ENCODE data around the gene ATP6V0E2. TPM values are rescaled to one million over a fixed set of nuclear protein-coding genes. Genes with fewer than 3 reads are reported as not detected.

The ATP6V0E2 gene
- total RNA-seq, 1 donor from 2014 or later: 16.0 TPM

DNA sequence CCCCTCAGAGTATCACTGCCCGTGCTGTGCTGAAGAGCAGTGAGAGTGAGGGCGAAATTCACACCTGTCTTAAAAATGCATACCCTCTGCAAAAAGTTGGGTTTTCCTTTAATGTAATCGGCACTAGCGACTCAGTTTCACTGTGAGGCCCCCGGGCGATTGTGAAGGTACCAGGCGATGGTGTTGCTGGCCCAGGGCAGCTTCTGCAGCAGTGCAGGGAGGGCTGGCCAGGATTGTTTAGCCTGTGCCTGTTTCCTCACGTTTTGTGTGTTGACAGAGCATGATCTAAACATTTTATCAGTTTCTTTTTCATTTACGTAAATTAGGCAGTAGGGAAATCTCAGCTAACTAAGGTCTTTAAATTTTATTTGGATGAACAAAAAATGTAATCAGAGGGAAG is 22.3 kb upstream of the ATP6V0E2 start:
- Histone ChIP-seq H3K4me2 (ENCODE audit: low read length) (no peak overlapping the region), H3K27ac (ENCODE audit: low read depth, low read length) (no peak overlapping the region), H4K20me1 (ENCODE audit: insufficient read depth, low read length) (no peaks in the 10 kb centered on the region), H3K36me3 (ENCODE audit: insufficient read depth, low read length) (no peaks in the 10 kb centered on the region), H3K79me2 (ENCODE audit: insufficient read depth, low read length) (no peaks in the 10 kb centered on the region), H3K9me3 (ENCODE audit: insufficient read depth, low read depth, low read length) (no peaks in the 10 kb centered on the region), H3K4me3 (ENCODE audit: insufficient read depth, low read depth, low read length) (no peak overlapping the region), H2AFZ (ENCODE audit: low read depth, low read length) (no peak overlapping the region), H3K4me1 (ENCODE audit: insufficient read depth, low read length) (peaks cover 26% of the 10 kb centered on the region), H3K27me3 (ENCODE audit: insufficient read depth, low read length) (no peaks in the 10 kb centered on the region), H3K9ac (ENCODE audit: low read length) (no peak overlapping the region)
- H3K27ac Mint-ChIP-seq (ENCODE audit: unreplicated experiment): no peak overlapping the region
- no peak for TF ChIP-seq EZH2 (IDR thresholded peaks at IDR 0.05; ENCODE audit: insufficient read depth, low read length)
- TF ChIP-seq, protein P1, sequence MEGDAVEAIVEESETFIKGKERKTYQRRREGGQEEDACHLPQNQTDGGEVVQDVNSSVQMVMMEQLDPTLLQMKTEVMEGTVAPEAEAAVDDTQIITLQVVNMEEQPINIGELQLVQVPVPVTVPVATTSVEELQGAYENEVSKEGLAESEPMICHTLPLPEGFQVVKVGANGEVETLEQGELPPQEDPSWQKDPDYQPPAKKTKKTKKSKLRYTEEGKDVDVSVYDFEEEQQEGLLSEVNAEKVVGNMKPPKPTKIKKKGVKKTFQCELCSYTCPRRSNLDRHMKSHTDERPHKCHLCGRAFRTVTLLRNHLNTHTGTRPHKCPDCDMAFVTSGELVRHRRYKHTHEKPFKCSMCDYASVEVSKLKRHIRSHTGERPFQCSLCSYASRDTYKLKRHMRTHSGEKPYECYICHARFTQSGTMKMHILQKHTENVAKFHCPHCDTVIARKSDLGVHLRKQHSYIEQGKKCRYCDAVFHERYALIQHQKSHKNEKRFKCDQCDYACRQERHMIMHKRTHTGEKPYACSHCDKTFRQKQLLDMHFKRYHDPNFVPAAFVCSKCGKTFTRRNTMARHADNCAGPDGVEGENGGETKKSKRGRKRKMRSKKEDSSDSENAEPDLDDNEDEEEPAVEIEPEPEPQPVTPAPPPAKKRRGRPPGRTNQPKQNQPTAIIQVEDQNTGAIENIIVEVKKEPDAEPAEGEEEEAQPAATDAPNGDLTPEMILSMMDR (IDR thresholded peaks at IDR 0.05; ENCODE audit: insufficient read depth, low read depth, low read length): no peak
- no peak overlapping the region for H3K4me3 Mint-ChIP-seq (ENCODE audit: unreplicated experiment)
- FAIRE-seq (no peak), DNase-seq (ENCODE audit: low read depth) (no peak)
- peaks cover 9% of the 10 kb centered on the region for H3K36me3 Mint-ChIP-seq (ENCODE audit: low read depth, unreplicated experiment)
- peaks cover 8% of the 10 kb centered on the region for H3K27me3 Mint-ChIP-seq (ENCODE audit: low read depth, unreplicated experiment)
- H3K4me1 Mint-ChIP-seq (ENCODE audit: low read depth, unreplicated experiment): peaks cover 31% of the 10 kb centered on the region
- H3K9me3 Mint-ChIP-seq (ENCODE audit: unreplicated experiment): no peaks in the 10 kb centered on the region

DNA sequence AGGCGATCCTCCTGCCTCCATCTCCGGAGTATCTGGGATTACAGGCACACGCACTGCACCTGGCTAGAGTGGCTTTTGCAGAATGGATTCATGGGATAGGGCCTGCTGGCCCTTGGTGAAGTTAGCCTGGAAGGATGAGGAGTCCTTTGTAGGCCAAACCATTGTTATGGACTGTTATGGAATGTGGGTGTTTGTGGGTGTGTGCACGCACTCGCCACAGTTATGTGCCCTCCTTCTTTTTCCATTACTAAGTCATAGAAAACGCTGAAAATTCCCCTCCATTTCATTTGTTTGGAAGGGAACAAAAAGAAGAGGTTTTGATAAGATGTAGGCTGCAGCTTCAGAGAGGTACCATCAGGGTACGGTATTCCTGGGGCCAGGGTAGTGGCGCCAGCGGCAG is 20.6 kb upstream of the ATP6V0E2 start:
- no peak overlapping the region for H3K9ac ChIP-seq (ENCODE audit: low read length)
- peak overlapping the region; percentile 18 for H3K4me2 ChIP-seq (ENCODE audit: low read length)
- H2AFZ ChIP-seq (ENCODE audit: low read depth, low read length): peak overlapping the region; percentile 16
- Mint-ChIP-seq H3K36me3 (ENCODE audit: low read depth, unreplicated experiment) (peaks cover 2% of the 10 kb centered on the region), H3K27me3 (ENCODE audit: low read depth, unreplicated experiment) (peaks cover 5% of the 10 kb centered on the region), H3K27ac (ENCODE audit: unreplicated experiment) (no peak overlapping the region), H3K4me1 (ENCODE audit: low read depth, unreplicated experiment) (peaks cover 35% of the 10 kb centered on the region), H3K4me3 (ENCODE audit: unreplicated experiment) (no peak overlapping the region), H3K9me3 (ENCODE audit: unreplicated experiment) (no peaks in the 10 kb centered on the region)
- DNase-seq (ENCODE audit: low read depth) (peak; percentile 82), FAIRE-seq (no peak)
- H3K27me3 ChIP-seq (ENCODE audit: insufficient read depth, low read length): no peaks in the 10 kb centered on the region
- peak overlapping the region; percentile 57 for H3K27ac ChIP-seq (ENCODE audit: low read depth, low read length)
- no peaks in the 10 kb centered on the region for H3K9me3 ChIP-seq (ENCODE audit: insufficient read depth, low read depth, low read length)
- no peaks in the 10 kb centered on the region for H3K36me3 ChIP-seq (ENCODE audit: insufficient read depth, low read length)
- peaks cover 26% of the 10 kb centered on the region for H3K4me1 ChIP-seq (ENCODE audit: insufficient read depth, low read length)
- H3K79me2 ChIP-seq (ENCODE audit: insufficient read depth, low read length): no peaks in the 10 kb centered on the region
- H3K4me3 ChIP-seq (ENCODE audit: insufficient read depth, low read depth, low read length): no peak overlapping the region
- H4K20me1 ChIP-seq (ENCODE audit: insufficient read depth, low read length): no peaks in the 10 kb centered on the region
- TF ChIP-seq EZH2 (IDR thresholded peaks at IDR 0.05; ENCODE audit: insufficient read depth, low read length): no peak
- TF ChIP-seq, protein P1 (IDR thresholded peaks at IDR 0.05; ENCODE audit: insufficient read depth, low read depth, low read length): no peak

DNA sequence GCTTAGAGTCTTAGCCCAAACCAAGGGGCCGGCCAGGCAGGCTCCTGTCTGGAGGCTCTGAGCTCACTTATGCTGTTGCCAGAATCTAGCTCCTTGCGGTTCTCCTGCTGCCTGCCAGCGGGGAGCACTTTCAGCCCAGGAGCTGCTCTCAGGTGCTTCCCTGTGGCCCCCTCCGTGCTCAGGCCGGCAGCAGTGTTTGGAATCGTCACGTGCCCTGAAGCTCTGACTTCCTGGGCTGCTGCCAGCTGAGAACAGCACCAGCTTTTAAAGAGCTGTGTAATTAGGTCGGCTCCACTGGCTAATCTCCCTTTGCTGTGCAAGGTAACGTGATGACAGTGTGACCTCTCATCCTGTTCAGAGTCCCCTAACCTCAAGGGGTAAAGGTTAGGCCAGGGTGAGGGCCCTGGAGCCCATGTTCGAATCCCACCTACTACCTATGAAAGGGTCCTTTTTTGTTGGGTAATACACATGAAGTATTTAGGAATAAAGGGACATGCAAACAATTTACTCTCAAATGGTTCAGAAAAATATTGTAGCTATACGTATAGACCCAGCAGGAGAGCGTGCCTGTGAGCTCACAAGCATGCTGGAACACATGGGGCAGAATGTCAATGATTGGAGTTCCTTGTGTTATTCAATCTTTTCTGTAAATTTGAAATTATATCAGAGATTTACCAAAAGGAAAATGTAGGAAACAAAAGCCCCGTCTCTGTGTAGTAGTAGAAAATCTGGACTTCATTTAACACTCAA is 19.0 kb upstream of the ATP6V0E2 start:
- no peaks in the 10 kb centered on the region for H4K20me1 ChIP-seq (ENCODE audit: insufficient read depth, low read length)
- peaks cover 4% of the 10 kb centered on the region for H3K27me3 Mint-ChIP-seq (ENCODE audit: low read depth, unreplicated experiment)
- TF ChIP-seq, protein P1 (IDR thresholded peaks at IDR 0.05; ENCODE audit: insufficient read depth, low read depth, low read length): no peak
- no peak for TF ChIP-seq EZH2 (IDR thresholded peaks at IDR 0.05; ENCODE audit: insufficient read depth, low read length)
- H3K27me3 ChIP-seq (ENCODE audit: insufficient read depth, low read length): no peaks in the 10 kb centered on the region
- H3K4me1 Mint-ChIP-seq (ENCODE audit: low read depth, unreplicated experiment): peaks cover 35% of the 10 kb centered on the region
- no peaks in the 10 kb centered on the region for H3K36me3 ChIP-seq (ENCODE audit: insufficient read depth, low read length)
- H3K27ac Mint-ChIP-seq (ENCODE audit: unreplicated experiment): peak overlapping the region; percentile 48
- H3K4me3 ChIP-seq (ENCODE audit: insufficient read depth, low read depth, low read length): no peak overlapping the region
- H3K9me3 ChIP-seq (ENCODE audit: insufficient read depth, low read depth, low read length): no peaks in the 10 kb centered on the region
- peak overlapping the region; percentile 20 for H3K9ac ChIP-seq (ENCODE audit: low read length)
- H3K4me3 Mint-ChIP-seq (ENCODE audit: unreplicated experiment): peak overlapping the region; percentile 64
- FAIRE-seq (no peak), DNase-seq (ENCODE audit: low read depth) (peak; percentile 48)
- peak overlapping the region; percentile 52 for H3K27ac ChIP-seq (ENCODE audit: low read depth, low read length)
- H3K4me2 ChIP-seq (ENCODE audit: low read length): peak overlapping the region; percentile 66
- H3K9me3 Mint-ChIP-seq (ENCODE audit: unreplicated experiment): no peaks in the 10 kb centered on the region
- H3K36me3 Mint-ChIP-seq (ENCODE audit: low read depth, unreplicated experiment): peaks cover 4% of the 10 kb centered on the region
- peaks cover 26% of the 10 kb centered on the region for H3K4me1 ChIP-seq (ENCODE audit: insufficient read depth, low read length)
- no peaks in the 10 kb centered on the region for H3K79me2 ChIP-seq (ENCODE audit: insufficient read depth, low read length)
- H2AFZ ChIP-seq (ENCODE audit: low read depth, low read length): peak overlapping the region; percentile 7

Measured in astrocyte (in vitro differentiated cells and primary cell).